HL-60 (cell line): ENCODE results near the gene URB1.

Source experiments
- DNase-seq, 2 experiments: peaks; one replicate each; pipeline ENCODE4 v3.0.0-alpha.2; 2010 to 2020; ENCODE audit warnings: low read depth in 1 of 2, low spot score in 1 of 2
- H3K27ac ChIP-seq: fragments of 250-450 bp; sonication (Bioruptor Pico); replicated peaks from 2 replicates; pipeline ENCODE4 v1.5.1; 2020; ENCODE audit warnings: mild to moderate bottlenecking, moderate library complexity
- H3K27me3 ChIP-seq: fragments of 250-450 bp; sonication (Bioruptor Pico); 2 replicates; pipeline ENCODE4 v1.5.1; 2021; ENCODE audit warnings: mild to moderate bottlenecking, moderate library complexity; ENCODE audit not compliant: insufficient read depth, poor library complexity, severe bottlenecking
- H3K4me3 ChIP-seq: replicated peaks from 2 replicates; pipeline ENCODE4 v1.5.1; 2011; ENCODE audit warnings: mild to moderate bottlenecking, control low read depth, low read length; ENCODE audit not compliant: insufficient read depth
- CTCF ChIP-seq: IDR thresholded peaks from one replicate; pipeline ENCODE4 v1.5.1; 2011; ENCODE audit warnings: low read length, control low read depth, inconsistent platforms; ENCODE audit not compliant: insufficient read depth
- GABPA ChIP-seq: IDR thresholded peaks from 2 replicates; pipeline ENCODE4 v1.6.1; 2012; ENCODE audit warnings: low read depth
- POLR2AphosphoS5 ChIP-seq: IDR thresholded peaks from 2 replicates; pipeline ENCODE4 v1.6.1; 2012; ENCODE audit warnings: low read depth
- SPI1 ChIP-seq: IDR thresholded peaks from 2 replicates; pipeline ENCODE4 v1.6.1; 2012; ENCODE audit warnings: low read depth, mild to moderate bottlenecking, borderline replicate concordance
- TF ChIP-seq, protein P1 (sequence below): IDR thresholded peaks from 2 replicates; pipeline ENCODE4 v1.6.1; 2012; ENCODE audit warnings: low read depth; ENCODE audit not compliant: insufficient replicate concordance

URB1 gene

DNA sequence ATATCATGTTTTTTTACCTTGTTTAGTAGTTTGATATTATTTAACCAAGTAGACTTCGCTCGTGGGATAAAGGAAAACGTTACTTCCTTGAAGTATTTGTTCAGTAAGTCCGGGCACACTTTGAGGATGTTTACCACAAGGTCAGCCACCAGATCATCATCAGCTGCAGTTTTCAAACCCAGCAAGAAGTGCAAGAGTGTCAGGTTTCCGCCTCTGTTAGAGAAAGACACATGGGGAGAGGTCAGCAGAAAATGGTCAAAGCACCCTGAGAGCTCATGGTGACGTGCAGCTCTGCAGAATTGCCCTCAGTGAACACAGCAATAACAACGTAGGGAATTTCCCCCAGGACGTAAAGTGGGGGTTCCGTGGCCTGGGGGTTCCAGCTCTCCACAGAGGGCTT lies 24.4 kb downstream of the URB1 start:
- no peak overlapping the region for H3K27ac ChIP-seq
- no peak for TF ChIP-seq POLR2AphosphoS5
- no peak for TF ChIP-seq GABPA
- no peak for TF ChIP-seq CTCF
- no peak for TF ChIP-seq SPI1
- TF ChIP-seq, protein P1, sequence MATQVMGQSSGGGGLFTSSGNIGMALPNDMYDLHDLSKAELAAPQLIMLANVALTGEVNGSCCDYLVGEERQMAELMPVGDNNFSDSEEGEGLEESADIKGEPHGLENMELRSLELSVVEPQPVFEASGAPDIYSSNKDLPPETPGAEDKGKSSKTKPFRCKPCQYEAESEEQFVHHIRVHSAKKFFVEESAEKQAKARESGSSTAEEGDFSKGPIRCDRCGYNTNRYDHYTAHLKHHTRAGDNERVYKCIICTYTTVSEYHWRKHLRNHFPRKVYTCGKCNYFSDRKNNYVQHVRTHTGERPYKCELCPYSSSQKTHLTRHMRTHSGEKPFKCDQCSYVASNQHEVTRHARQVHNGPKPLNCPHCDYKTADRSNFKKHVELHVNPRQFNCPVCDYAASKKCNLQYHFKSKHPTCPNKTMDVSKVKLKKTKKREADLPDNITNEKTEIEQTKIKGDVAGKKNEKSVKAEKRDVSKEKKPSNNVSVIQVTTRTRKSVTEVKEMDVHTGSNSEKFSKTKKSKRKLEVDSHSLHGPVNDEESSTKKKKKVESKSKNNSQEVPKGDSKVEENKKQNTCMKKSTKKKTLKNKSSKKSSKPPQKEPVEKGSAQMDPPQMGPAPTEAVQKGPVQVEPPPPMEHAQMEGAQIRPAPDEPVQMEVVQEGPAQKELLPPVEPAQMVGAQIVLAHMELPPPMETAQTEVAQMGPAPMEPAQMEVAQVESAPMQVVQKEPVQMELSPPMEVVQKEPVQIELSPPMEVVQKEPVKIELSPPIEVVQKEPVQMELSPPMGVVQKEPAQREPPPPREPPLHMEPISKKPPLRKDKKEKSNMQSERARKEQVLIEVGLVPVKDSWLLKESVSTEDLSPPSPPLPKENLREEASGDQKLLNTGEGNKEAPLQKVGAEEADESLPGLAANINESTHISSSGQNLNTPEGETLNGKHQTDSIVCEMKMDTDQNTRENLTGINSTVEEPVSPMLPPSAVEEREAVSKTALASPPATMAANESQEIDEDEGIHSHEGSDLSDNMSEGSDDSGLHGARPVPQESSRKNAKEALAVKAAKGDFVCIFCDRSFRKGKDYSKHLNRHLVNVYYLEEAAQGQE = no peak

GRCh38 chr21:32367158-32367557 lies 25.7 kb downstream of the URB1 start:
- Histone ChIP-seq H3K27ac (no peak overlapping the region), H3K4me3 (no peak overlapping the region), H3K27me3 (no peaks in the 10 kb centered on the region)
- DNase-seq = no peak
- no peak for TF ChIP-seq CTCF
- TF ChIP-seq, protein P1 = no peak
- TF ChIP-seq SPI1 = no peak
- no peak for TF ChIP-seq POLR2AphosphoS5
- no peak for TF ChIP-seq GABPA

More for the DNA sequence above, 24.4 kb downstream of the URB1 start:
- Histone ChIP-seq H3K27me3 (no peaks in the 10 kb centered on the region), H3K4me3 (no peak overlapping the region)
- no peak for DNase-seq

- Histone ChIP-seq H3K4me3 (no peak overlapping the region), H3K27ac (no peak overlapping the region), H3K27me3 (no peaks in the 10 kb centered on the region)
- no peak for DNase-seq
- TF ChIP-seq POLR2AphosphoS5 (no peak), GABPA (no peak), SPI1 (no peak), CTCF (no peak)
- TF ChIP-seq, protein P1 = no peak
Measured at GRCh38 chr21:32366191-32366590, 26.6 kb downstream of the URB1 start.
